Measurements from ENCODE around the gene TRA2B. TPM values are rescaled to one million over a fixed set of nuclear protein-coding genes. Genes with fewer than 3 reads are reported as not detected.

TRA2B gene
- total and polyA plus RNA-seq, 2 of the 8 experiments (the other 6 are each of a cell fraction or from before 2014, with no cell fraction given), result 206 to 274 TPM

GRCh38 chr3:185887066-185887465, 50.7 kb downstream of the TRA2B start (continued):
- TF ChIP-seq EP300 (IDR thresholded peaks at IDR 0.05; ENCODE audit: borderline replicate concordance in 1 of 2, low read depth in 2 of 2, low read length in 2 of 2) (no peak), EZH2 (IDR thresholded peaks at IDR 0.05; ENCODE audit: low read depth, low read length, severe bottlenecking) (no peak)

Measured in H1 (cell line).